HK-2 (cell line): ENCODE data around the gene ZP1.
A peak's percentile ranks its signal among the peaks of the same experiment; 100 is the strongest.
"Not testable (repeated sequence)": the region's sequence is repeated elsewhere in the genome, so short reads cannot be mapped to it uniquely, and the experiment has no call there.

ENCODE experiments used
- DNase-seq: peaks from one replicate; pipeline ENCODE4 v3.0.0-alpha.2; 2018; ENCODE audit not compliant: unreplicated experiment

ZP1 gene

GRCh38 chr11:60908803-60909202, 41.5 kb downstream of the ZP1 start:
- no peak for DNase-seq

GRCh38 chr11:60909680-60910280, 42.4 kb downstream of the ZP1 start:
- not testable (repeated sequence) for DNase-seq

GRCh38 chr11:60910281-60910687, 42.9 kb downstream of the ZP1 start:
- DNase-seq = no peak

- DNase-seq = no peak
Measured at GRCh38 chr11:60910711-60911380, 43.5 kb downstream of the ZP1 start.

DNA sequence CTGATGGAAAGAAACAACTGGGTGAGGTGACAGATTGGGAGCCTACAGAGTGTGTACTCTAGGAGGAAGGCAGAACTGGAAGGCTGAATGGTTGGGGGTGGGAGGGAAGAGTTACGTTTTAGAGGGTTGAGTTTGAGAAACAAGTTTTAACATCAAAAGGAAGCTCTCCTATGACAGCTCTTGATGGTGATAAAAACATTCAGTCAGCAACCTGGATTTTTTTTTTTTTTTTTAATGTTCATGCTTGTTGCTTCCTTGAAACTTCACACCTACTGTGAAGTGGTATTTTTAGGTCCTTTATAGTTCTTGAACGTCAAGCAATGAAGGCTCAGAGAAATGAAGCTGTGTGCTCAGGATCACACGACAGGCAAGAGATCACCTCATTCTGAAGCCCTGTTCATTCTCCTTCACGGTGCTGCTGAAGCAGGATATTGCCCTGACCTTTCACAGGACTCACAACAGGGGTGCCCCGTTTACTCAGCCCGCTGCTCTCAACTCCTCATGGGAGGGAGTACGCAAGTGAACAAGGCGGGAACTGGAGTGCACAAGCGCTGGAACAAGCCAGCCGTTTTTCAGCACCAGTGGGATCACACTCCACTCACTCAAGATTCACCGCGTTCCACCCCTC, 45.0 kb downstream of the ZP1 start:
- no peak for DNase-seq

GRCh38 chr11:60912851-60913528, 45.6 kb downstream of the ZP1 start:
- no peak for DNase-seq

DNA sequence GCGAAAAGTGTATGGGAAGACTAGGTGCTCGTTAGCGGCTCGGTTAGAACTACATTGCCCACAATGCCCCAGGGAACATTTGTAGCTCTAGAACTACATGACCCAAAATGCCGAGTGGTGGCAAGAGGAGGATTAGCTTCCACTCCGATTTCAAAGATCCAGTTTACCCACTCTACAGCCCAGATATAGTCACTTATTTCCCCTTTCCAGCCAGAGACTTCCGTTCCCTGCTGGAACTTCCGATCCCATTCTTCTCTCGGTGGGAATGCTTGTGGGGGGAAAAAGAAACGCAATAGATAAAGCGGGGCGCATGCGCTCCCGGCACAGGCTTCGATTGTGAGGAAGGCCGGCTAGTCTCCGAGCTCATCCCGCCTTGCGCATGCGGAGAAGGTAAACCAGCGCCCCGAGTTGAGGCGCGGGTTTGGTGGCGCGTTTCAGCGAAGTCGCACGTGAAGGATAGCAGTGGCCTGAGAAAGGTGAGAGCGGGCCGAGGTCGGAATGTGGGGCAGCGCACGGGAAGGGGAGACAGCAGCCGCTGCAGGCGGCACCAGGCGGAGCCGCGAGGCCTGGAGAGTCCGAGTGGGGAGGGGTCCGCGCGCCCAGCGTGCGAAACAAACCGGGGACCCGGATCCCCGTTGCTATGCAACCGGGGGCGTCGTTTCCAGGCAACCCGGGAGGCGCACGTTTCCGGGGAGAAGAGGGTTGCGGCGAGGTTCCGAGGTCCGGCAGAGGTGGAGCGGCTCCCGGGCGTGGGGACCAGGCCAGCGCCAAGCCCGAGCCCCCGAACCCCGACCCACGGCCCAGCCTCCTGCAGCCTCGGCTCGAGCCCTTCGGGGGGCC, 46.7 kb downstream of the ZP1 start, which contains the start of gene TMEM109:
TMEM109 (plus strand) TSS at position 366 of the 840 bp plus-strand sequence. CDS start 5,536 bp downstream, outside the sequence.
- peak; percentile 78 for DNase-seq

- peak; percentile 17 for DNase-seq
Measured at GRCh38 chr11:60914633-60915247, 47.4 kb downstream of the ZP1 start.

DNA sequence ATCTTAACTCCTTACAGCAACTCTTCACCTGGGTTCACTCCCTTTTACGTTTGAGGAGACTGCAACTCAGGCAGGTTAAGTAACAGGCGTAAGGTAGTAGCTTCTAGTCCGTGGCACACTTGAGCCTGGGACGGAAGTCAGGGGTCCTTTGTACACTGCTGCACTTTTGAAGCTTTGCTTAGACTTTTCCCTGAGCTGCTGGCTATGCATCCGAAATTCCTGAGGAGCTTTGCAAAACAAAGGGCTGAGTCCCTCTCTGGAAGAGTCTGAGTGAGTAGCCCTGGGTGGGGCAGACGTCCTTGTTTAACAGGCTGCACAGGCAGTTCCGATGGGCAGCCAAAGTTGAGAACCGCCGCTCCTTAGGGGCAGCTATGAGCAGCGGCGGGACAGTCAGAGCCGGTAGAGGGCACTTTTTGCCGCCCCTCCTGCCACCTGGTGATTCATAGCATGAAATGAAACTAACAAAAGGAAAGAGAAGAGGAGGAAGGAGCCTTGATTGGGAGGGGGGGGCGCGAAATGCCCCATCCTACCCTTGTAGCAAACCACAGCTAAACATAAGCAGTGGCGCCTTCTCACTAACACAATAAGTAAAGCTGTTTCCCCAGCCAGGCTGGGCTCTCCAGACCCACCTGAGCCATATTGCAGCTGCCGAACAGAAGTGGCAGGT, 48.0 kb downstream of the ZP1 start:
- DNase-seq = peak; percentile 61

- DNase-seq = no peak
Measured at GRCh38 chr11:60916669-60917206, 49.4 kb downstream of the ZP1 start.

DNA sequence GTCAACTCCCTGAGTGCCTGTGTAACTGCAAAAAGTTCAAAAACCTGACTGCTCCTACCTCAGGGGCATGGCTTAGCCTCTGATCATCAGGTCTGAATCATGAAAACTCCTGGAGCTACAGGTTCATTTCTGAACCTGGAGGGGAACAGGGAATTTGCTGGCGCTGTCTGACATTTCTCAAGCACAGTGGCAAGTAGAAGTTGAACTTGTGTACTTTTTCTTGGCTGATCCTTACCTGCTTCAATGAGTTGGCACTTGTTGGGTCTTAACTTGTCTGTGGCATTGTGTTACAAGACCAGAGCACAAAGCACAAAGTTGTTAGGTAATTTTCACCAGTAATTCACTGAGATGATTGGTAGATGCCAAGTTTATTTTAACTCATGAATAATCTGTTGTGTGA, 49.9 kb downstream of the ZP1 start:
- no peak for DNase-seq

DNA sequence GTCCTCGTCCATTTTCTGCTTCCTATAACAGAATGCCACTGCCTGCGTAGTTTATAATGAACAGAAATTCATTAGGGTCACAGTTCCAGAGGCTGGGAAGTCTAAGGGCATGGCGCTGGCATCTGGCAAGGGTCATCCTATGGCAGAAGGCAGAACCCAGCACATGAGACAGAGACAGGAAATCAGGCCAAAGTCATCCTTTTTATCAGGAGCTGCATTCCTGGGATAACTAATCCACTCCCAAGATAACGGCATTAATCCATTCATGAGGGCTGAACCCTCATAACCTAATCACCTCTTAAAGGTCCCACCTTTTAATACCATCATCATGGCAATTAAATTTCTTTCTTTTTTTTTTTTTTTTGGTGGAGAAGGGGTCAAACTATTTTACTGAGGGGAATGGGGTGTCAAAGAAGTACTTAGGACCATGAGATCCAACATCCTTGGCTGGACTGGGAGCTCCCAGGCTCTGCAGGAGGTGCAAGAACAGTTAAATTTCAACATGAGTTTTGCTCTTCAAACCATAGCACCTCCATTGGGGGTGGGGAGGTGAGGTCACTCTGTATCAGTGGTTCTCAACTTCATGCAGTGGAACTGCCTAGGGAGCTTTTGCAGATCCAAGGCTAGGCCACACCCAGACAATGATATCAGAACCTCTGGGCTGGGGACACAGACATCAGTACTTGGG, 51.1 kb downstream of the ZP1 start:
- DNase-seq = no peak

- no peak for DNase-seq
Measured at GRCh38 chr11:60918939-60919265, 51.6 kb downstream of the ZP1 start.

DNA sequence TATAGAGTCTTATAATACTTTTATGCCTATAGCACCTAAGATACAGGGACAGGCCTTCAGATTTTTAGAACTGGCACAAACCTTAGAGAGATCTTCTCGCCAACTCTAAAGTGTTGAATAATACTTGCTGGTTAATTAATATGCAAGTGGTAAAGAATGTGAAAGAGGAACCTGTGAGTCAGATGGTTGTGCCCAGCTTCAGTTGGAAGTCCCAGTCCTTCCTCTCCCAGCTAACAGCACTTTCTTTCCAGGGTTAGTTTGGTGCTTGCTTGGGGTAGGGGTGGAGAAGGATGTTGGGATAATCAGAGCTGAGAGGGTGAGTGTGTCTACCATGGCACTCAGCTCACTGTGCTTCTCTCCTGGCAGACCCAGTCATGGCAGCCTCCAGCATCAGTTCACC, 52.0 kb downstream of the ZP1 start:
- no peak for DNase-seq

DNA sequence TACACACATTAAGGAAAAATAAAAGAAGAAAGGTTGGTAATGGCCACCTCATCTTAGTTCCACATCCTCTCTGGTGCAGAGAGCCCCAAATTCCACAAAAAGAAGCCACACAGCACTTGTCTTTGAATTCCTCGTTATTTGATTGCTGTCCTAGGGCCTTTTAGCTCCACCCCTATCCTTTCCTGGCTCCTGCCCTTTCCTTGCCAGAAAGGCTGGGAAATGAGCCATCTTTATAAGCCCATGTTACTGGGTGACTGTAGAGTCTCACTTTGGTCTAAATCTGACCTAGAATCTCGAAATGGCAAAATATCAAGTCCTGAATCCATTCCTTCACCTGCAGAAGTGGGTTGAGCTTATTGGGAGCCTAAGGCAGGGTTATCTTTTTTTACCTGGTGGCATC, 52.6 kb downstream of the ZP1 start:
- no peak for DNase-seq

DNA sequence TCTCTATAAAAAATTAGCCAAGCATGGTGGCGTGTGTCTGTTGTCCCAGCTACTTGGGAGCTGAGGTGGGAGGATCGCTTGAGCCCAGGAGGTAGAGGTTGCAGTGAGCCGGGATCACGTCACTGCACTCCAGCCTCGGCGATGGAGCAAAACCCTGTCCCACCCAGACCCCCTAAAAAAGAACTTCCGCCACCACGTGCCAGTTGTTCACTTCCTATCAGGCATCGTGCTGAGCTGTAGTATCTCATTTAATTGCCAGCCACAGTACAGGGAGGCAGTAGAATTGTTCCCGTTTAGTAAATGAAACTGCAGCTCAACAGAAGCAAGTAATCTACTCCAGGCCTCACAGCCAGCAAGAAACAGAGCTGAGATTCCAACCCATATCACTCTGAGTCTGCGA, 53.9 kb downstream of the ZP1 start:
- DNase-seq = no peak

- no peak for DNase-seq
Measured at GRCh38 chr11:60921777-60922335, 54.5 kb downstream of the ZP1 start.

- DNase-seq = no peak
Measured at GRCh38 chr11:60922906-60923305, 55.6 kb downstream of the ZP1 start.

DNA sequence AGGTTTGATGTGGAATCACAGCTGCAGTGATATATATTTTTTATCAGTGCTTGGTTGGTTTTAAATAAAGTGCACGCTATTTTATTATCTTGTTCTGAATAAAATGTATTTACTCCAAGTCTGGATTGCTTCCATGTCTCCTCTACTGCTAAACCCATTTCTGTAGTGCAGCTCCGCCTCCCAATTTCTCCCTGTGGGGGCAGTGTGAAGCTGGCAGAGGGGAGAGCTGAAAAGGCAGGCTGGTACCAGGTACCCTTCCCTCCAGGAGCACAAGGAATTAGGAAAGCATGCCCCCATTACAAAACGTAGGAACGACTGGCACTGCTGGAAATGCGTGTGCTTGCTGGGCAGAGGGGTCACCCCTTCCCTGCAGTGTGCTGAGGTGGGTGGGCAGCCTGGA, 56.0 kb downstream of the ZP1 start:
- no peak for DNase-seq

DNA sequence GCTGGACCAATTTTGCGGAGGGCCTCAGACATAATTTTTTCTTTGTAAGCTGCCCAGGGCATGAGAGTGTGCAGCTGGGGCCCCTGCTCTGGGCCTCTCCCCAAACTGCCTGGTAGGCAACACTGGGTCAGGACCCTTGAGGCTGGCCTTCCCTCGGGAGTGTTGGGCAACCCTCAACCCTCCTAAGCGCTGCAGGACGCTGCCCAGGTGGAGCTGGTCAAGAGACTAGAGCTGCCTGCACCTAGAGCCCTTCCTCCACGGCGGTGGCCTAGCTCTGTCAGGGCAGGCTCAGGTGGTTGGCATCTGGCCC, 56.4 kb downstream of the ZP1 start:
- no peak for DNase-seq
